ENCODE measurements around the gene MATN4. TPM values are rescaled to one million over a fixed set of nuclear protein-coding genes. Genes with fewer than 3 reads are reported as not detected.

The MATN4 gene
- total RNA-seq, 1 experiment from 2014 or later = 1.9 TPM

DNA sequence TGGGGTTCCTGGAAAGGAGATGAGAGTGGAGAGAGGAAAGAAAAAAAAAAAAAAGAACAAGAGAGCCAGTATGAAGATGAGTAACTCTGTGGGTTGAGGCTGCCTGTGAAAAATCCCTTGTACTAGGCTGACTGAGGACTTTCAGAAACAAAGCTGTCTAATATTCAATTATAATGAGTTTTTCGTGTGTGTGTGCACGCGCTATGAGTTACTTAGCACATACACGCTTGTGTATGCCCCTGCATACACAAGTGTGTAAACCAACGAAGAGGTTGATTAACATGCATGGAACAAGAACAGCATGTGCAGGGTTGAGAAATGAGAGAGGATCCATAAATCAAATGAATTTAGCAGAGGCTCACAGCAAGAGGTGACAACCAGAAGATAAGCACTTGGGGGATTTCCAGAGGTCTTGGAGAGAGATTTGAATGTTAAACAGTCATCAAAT lies 6.3 kb downstream of the MATN4 start:
- POLR2A ChIA-PET = no interaction called here

More for the DNA sequence above, 6.3 kb downstream of the MATN4 start:
- Mint-ChIP-seq H3K4me3 (no peak overlapping the region), H3K36me3 (no peaks in the 10 kb centered on the region), H3K9me3 (no peaks in the 10 kb centered on the region), H3K27me3 (ENCODE audit: low read depth) (peaks cover 6% of the 10 kb centered on the region), H3K27ac (no peak overlapping the region), H3K4me1 (peaks cover 15% of the 10 kb centered on the region)
- CTCF ChIA-PET = interaction anchor here (0.7 to 5.8 kb wide), 6 partner anchors 9 to 135 kb away, joined by 3 to 154 read pairs (median 4); no protein-coding TSS in a partner anchor
- DNase-seq (ENCODE audit: low spot score) (no peak), ATAC-seq (no peak)
- TF ChIP-seq FOXP4 (CRISPR knock-in tag; IDR thresholded peaks at IDR 0.05) = no peak
- TF ChIP-seq TEAD1 (CRISPR knock-in tag; IDR thresholded peaks at IDR 0.05) = no peak
- TF ChIP-seq CREB1 (CRISPR knock-in tag; IDR thresholded peaks at IDR 0.05) = no peak
- no peak for TF ChIP-seq CREM (CRISPR knock-in tag; IDR thresholded peaks at IDR 0.05)
- no peak for TF ChIP-seq TCF7 (CRISPR knock-in tag; IDR thresholded peaks at IDR 0.05; ENCODE audit: low read depth)
- no peak for TF ChIP-seq GRHL2 (CRISPR knock-in tag; IDR thresholded peaks at IDR 0.05; ENCODE audit: insufficient replicate concordance, severe bottlenecking)
- TF ChIP-seq, protein P1, sequence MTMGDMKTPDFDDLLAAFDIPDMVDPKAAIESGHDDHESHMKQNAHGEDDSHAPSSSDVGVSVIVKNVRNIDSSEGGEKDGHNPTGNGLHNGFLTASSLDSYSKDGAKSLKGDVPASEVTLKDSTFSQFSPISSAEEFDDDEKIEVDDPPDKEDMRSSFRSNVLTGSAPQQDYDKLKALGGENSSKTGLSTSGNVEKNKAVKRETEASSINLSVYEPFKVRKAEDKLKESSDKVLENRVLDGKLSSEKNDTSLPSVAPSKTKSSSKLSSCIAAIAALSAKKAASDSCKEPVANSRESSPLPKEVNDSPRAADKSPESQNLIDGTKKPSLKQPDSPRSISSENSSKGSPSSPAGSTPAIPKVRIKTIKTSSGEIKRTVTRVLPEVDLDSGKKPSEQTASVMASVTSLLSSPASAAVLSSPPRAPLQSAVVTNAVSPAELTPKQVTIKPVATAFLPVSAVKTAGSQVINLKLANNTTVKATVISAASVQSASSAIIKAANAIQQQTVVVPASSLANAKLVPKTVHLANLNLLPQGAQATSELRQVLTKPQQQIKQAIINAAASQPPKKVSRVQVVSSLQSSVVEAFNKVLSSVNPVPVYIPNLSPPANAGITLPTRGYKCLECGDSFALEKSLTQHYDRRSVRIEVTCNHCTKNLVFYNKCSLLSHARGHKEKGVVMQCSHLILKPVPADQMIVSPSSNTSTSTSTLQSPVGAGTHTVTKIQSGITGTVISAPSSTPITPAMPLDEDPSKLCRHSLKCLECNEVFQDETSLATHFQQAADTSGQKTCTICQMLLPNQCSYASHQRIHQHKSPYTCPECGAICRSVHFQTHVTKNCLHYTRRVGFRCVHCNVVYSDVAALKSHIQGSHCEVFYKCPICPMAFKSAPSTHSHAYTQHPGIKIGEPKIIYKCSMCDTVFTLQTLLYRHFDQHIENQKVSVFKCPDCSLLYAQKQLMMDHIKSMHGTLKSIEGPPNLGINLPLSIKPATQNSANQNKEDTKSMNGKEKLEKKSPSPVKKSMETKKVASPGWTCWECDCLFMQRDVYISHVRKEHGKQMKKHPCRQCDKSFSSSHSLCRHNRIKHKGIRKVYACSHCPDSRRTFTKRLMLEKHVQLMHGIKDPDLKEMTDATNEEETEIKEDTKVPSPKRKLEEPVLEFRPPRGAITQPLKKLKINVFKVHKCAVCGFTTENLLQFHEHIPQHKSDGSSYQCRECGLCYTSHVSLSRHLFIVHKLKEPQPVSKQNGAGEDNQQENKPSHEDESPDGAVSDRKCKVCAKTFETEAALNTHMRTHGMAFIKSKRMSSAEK (CRISPR knock-in tag; IDR thresholded peaks at IDR 0.05; ENCODE audit: borderline replicate concordance) = no peak
- TF ChIP-seq SMAD3 (CRISPR knock-in tag; IDR thresholded peaks at IDR 0.05; ENCODE audit: borderline replicate concordance) = no peak
- TF ChIP-seq ZNF263 (CRISPR knock-in tag; IDR thresholded peaks at IDR 0.05; ENCODE audit: low read depth) = no peak
- no peak for TF ChIP-seq ZNF512 (CRISPR knock-in tag; IDR thresholded peaks at IDR 0.05; ENCODE audit: borderline replicate concordance)
- TF ChIP-seq, protein P2, sequence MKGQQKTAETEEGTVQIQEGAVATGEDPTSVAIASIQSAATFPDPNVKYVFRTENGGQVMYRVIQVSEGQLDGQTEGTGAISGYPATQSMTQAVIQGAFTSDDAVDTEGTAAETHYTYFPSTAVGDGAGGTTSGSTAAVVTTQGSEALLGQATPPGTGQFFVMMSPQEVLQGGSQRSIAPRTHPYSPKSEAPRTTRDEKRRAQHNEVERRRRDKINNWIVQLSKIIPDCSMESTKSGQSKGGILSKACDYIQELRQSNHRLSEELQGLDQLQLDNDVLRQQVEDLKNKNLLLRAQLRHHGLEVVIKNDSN (CRISPR knock-in tag; IDR thresholded peaks at IDR 0.05) = no peak
- TF ChIP-seq ZNF232 (CRISPR knock-in tag; IDR thresholded peaks at IDR 0.05) = no peak
- TF ChIP-seq, protein P3, sequence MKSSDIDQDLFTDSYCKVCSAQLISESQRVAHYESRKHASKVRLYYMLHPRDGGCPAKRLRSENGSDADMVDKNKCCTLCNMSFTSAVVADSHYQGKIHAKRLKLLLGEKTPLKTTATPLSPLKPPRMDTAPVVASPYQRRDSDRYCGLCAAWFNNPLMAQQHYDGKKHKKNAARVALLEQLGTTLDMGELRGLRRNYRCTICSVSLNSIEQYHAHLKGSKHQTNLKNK (CRISPR knock-in tag; IDR thresholded peaks at IDR 0.05) = no peak
- TF ChIP-seq ZBTB43 (CRISPR knock-in tag; IDR thresholded peaks at IDR 0.05) = no peak
- TF ChIP-seq, protein P4, sequence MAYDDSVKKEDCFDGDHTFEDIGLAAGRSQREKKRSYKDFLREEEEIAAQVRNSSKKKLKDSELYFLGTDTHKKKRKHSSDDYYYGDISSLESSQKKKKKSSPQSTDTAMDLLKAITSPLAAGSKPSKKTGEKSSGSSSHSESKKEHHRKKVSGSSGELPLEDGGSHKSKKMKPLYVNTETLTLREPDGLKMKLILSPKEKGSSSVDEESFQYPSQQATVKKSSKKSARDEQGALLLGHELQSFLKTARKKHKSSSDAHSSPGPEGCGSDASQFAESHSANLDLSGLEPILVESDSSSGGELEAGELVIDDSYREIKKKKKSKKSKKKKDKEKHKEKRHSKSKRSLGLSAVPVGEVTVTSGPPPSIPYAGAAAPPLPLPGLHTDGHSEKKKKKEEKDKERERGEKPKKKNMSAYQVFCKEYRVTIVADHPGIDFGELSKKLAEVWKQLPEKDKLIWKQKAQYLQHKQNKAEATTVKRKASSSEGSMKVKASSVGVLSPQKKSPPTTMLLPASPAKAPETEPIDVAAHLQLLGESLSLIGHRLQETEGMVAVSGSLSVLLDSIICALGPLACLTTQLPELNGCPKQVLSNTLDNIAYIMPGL (CRISPR knock-in tag; IDR thresholded peaks at IDR 0.05) = no peak

Measured in WTC11 (cell line).